ENCODE measurements around the gene AUTS2. TPM values are rescaled to one million over a fixed set of nuclear protein-coding genes. Genes with fewer than 3 reads are reported as not detected.

The AUTS2 gene
- total and polyA plus RNA-seq, 4 donors = 4.9 to 24.4 (median 7.0) TPM

- no peak overlapping the region for H3K4me3 ChIP-seq (ENCODE audit: low read depth in 1 of 3, low read length in 3 of 3)
- WGBS = 100% methylated on average over 1 of the region's 1 CpG
Observed at GRCh38 chr7:69808391-69808790, 210.1 kb downstream of the AUTS2 start.

GRCh38 chr7:69811476-69812308, 213.4 kb downstream of the AUTS2 start:
- H3K4me1 ChIP-seq (ENCODE audit: control insufficient read depth in 4 of 4, insufficient read depth in 4 of 4, low read length in 3 of 4) = no peaks in the 10 kb centered on the region
- H3K27ac ChIP-seq (ENCODE audit: low read depth in 1 of 2, low read length in 2 of 2) = no peak overlapping the region
- WGBS = 85% methylated on average over 7 of the region's 7 CpGs
- H3K9me3 ChIP-seq (ENCODE audit: control insufficient read depth in 4 of 4, low read length in 3 of 4) = no peaks in the 10 kb centered on the region
- TF ChIP-seq, protein P1, sequence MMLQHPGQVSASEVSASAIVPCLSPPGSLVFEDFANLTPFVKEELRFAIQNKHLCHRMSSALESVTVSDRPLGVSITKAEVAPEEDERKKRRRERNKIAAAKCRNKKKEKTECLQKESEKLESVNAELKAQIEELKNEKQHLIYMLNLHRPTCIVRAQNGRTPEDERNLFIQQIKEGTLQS (IDR thresholded peaks at IDR 0.05) = no peak
- TF ChIP-seq RXRA (IDR thresholded peaks at IDR 0.05) (no peak), YY1 (IDR thresholded peaks at IDR 0.05) (no peak), FOXA1 (IDR thresholded peaks at IDR 0.05) (no peak), HNF4G (IDR thresholded peaks at IDR 0.05) (no peak), FOXA2 (IDR thresholded peaks at IDR 0.05) (no peak), HNF4A (conservative IDR thresholded peaks at IDR 0.05) (no peak), EGR1 (IDR thresholded peaks at IDR 0.05; ENCODE audit: low read depth in 2 of 2) (no peak)
- H3K36me3 ChIP-seq (ENCODE audit: control insufficient read depth in 4 of 4, insufficient read depth in 3 of 4, low read depth in 1 of 4, low read length in 3 of 4) = no peaks in the 10 kb centered on the region
- no peak for DNase-seq (ENCODE audit: low spot score)
- no peaks in the 10 kb centered on the region for H3K27me3 ChIP-seq (ENCODE audit: control insufficient read depth in 4 of 4, insufficient read depth in 4 of 4, low read length in 3 of 4)
- no peak overlapping the region for H3K4me3 ChIP-seq (ENCODE audit: low read depth in 1 of 3, low read length in 3 of 3)
- H3K9ac ChIP-seq (ENCODE audit: low read depth in 1 of 2, low read length in 2 of 2) = no peak overlapping the region

More at GRCh38 chr7:69808391-69808790, 210.1 kb downstream of the AUTS2 start:
- Histone ChIP-seq H3K27me3 (ENCODE audit: control insufficient read depth in 4 of 4, insufficient read depth in 4 of 4, low read length in 3 of 4) (no peaks in the 10 kb centered on the region), H3K36me3 (ENCODE audit: control insufficient read depth in 4 of 4, insufficient read depth in 3 of 4, low read depth in 1 of 4, low read length in 3 of 4) (no peaks in the 10 kb centered on the region), H3K9ac (ENCODE audit: low read depth in 1 of 2, low read length in 2 of 2) (no peak overlapping the region), H3K4me1 (ENCODE audit: control insufficient read depth in 4 of 4, insufficient read depth in 4 of 4, low read length in 3 of 4) (no peaks in the 10 kb centered on the region), H3K27ac (ENCODE audit: low read depth in 1 of 2, low read length in 2 of 2) (no peak overlapping the region), H3K9me3 (ENCODE audit: control insufficient read depth in 4 of 4, low read length in 3 of 4) (no peaks in the 10 kb centered on the region)
- TF ChIP-seq TAF1 (conservative IDR thresholded peaks at IDR 0.05) (no peak), GABPA (IDR thresholded peaks at IDR 0.05 in 1 of 2, conservative IDR thresholded peaks at IDR 0.05 in 1 of 2) (no peak), MAX (IDR thresholded peaks at IDR 0.05) (no peak), HNF4G (IDR thresholded peaks at IDR 0.05) (no peak), NR2F2 (IDR thresholded peaks at IDR 0.05) (no peak), HNF4A (conservative IDR thresholded peaks at IDR 0.05) (no peak), EGR1 (IDR thresholded peaks at IDR 0.05; ENCODE audit: low read depth in 2 of 2) (no peak), FOXA1 (IDR thresholded peaks at IDR 0.05) (no peak), RXRA (IDR thresholded peaks at IDR 0.05) (no peak), SP1 (IDR thresholded peaks at IDR 0.05) (no peak), ZBTB33 (IDR thresholded peaks at IDR 0.05) (no peak)
- TF ChIP-seq, protein P1 (IDR thresholded peaks at IDR 0.05) = no peak
- TF ChIP-seq, protein P2, sequence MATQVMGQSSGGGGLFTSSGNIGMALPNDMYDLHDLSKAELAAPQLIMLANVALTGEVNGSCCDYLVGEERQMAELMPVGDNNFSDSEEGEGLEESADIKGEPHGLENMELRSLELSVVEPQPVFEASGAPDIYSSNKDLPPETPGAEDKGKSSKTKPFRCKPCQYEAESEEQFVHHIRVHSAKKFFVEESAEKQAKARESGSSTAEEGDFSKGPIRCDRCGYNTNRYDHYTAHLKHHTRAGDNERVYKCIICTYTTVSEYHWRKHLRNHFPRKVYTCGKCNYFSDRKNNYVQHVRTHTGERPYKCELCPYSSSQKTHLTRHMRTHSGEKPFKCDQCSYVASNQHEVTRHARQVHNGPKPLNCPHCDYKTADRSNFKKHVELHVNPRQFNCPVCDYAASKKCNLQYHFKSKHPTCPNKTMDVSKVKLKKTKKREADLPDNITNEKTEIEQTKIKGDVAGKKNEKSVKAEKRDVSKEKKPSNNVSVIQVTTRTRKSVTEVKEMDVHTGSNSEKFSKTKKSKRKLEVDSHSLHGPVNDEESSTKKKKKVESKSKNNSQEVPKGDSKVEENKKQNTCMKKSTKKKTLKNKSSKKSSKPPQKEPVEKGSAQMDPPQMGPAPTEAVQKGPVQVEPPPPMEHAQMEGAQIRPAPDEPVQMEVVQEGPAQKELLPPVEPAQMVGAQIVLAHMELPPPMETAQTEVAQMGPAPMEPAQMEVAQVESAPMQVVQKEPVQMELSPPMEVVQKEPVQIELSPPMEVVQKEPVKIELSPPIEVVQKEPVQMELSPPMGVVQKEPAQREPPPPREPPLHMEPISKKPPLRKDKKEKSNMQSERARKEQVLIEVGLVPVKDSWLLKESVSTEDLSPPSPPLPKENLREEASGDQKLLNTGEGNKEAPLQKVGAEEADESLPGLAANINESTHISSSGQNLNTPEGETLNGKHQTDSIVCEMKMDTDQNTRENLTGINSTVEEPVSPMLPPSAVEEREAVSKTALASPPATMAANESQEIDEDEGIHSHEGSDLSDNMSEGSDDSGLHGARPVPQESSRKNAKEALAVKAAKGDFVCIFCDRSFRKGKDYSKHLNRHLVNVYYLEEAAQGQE (IDR thresholded peaks at IDR 0.05) = no peak
- DNase-seq (ENCODE audit: low spot score) = no peak
